ENCODE data around the gene EPHA5.

DNA sequence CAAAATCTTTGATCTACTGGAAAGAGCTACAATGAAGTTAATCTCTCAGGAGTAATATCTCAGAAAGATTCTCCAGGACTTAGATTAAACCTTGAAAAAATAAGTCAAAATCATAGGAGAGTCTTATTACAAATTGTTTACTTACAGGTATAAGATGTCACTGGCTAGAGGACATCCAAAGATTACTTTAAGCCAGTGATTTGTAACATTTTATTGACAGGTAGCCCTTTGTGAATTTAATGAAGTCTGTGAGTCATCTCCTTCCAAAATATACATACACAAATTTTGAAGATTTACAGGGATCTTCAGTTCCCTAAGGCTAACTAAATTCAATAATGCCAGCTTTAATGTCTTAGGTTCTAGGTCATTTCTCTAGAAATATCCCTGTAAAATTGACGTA, 359.7 kb downstream of the EPHA5 start:
- TF ChIP-seq POLR2AphosphoS5 (IDR thresholded peaks at IDR 0.05; ENCODE audit: low read depth, low read length) = no peak
- TF ChIP-seq POLR2A (IDR thresholded peaks at IDR 0.05; ENCODE audit: low read depth, low read length) = no peak
- TF ChIP-seq TAF1 (IDR thresholded peaks at IDR 0.05; ENCODE audit: borderline replicate concordance, low read depth, low read length) = no peak

Measured in GM12892 (cell line).